ENCODE data around the gene PRSS48. TPM values are rescaled to one million over a fixed set of nuclear protein-coding genes. Genes with fewer than 3 reads are reported as not detected.
A peak's percentile ranks its signal among the peaks of the same experiment; 100 is the strongest.

PRSS48 gene
- total and polyA plus RNA-seq, 2 of the 4 experiments (the other 2 are of a cell fraction): not detected

DNA sequence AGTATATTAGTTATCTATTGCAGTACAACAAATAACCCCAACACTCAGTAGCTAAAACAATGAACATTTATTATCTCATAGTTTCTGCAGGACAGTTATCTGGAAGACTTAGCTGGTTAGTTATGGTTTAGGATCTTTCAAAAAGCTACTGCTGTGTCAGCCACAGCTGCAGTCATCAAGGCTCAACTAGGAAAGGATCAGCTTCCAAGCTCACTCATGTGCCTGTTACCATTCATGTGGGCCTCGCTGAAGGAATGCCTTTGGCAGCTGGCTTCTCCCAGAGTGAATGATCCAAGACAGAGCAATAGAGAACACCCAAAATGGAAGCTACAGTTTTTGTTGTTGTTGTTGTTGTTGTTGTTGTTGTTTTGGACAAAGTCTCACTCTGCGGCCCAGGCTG, 13.5 kb upstream of the PRSS48 start:
- Histone ChIP-seq H3K9ac (ENCODE audit: low read depth, low read length) (no peak overlapping the region), H3K4me2 (ENCODE audit: low read depth, low read length) (no peak overlapping the region), H2BK20ac (ENCODE audit: low read depth, low read length) (no peak overlapping the region), H4K91ac (ENCODE audit: insufficient read depth, low read depth, low read length) (no peak overlapping the region), H3K36me3 (ENCODE audit: control insufficient read depth, insufficient read depth, low read length) (no peaks in the 10 kb centered on the region), H3K9me1 (ENCODE audit: insufficient read depth, low read length) (no peaks in the 10 kb centered on the region), H2AFZ (replicated peaks; ENCODE audit: low read length, poor library complexity) (no peak overlapping the region), H3K27me3 (ENCODE audit: control insufficient read depth, insufficient read depth, low read length) (no peaks in the 10 kb centered on the region), H2AK9ac (replicated peaks; ENCODE audit: low read depth, low read length, poor library complexity) (no peak overlapping the region), H2AK5ac (ENCODE audit: low read depth, low read length) (no peak overlapping the region), H3K18ac (ENCODE audit: low read depth, low read length) (no peak overlapping the region; the same call in 1 of the 2 replicates), H3K56ac (ENCODE audit: extremely low read depth, insufficient read depth, low read length) (no peak overlapping the region), H2BK5ac (ENCODE audit: low read depth, low read length, poor library complexity, severe bottlenecking) (no peak overlapping the region), H3K23ac (ENCODE audit: low read depth, low read length) (no peak overlapping the region), H3K9me3 (ENCODE audit: control insufficient read depth, insufficient read depth, low read length) (no peaks in the 10 kb centered on the region), H2BK120ac (ENCODE audit: low read depth, low read length) (no peak overlapping the region), H4K8ac (ENCODE audit: low read depth in 2 of 2, low read length in 2 of 2) (no peak overlapping the region), H3K4me1 (ENCODE audit: control insufficient read depth, insufficient read depth, low read length) (no peaks in the 10 kb centered on the region), H3K79me1 (ENCODE audit: low read depth in 1 of 2, low read length in 2 of 2) (no peaks in the 10 kb centered on the region; a peak in 1 of 4 replicates), H3K4me3 (ENCODE audit: insufficient read depth, low read depth, low read length) (no peak overlapping the region), H2BK15ac (ENCODE audit: low read depth, low read length) (no peak overlapping the region), H3K14ac (replicated peaks; ENCODE audit: low read depth, low read length) (peak overlapping the region; percentile 56; the same call in 1 of the 2 replicates), H3K27ac (ENCODE audit: insufficient read depth, low read length) (no peak overlapping the region), H4K5ac (ENCODE audit: low read depth, low read length) (no peak overlapping the region), H4K20me1 (ENCODE audit: insufficient read depth, low read length) (no peaks in the 10 kb centered on the region), H3K4ac (ENCODE audit: low read depth, low read length) (no peak overlapping the region)
- TF ChIP-seq NFE2L2 (IDR thresholded peaks at IDR 0.05; ENCODE audit: low read depth, low read length) (no peak), CEBPB (IDR thresholded peaks at IDR 0.05; ENCODE audit: low read depth, low read length) (no peak), SMC3 (IDR thresholded peaks at IDR 0.05; ENCODE audit: low read depth, low read length) (no peak), FOS (IDR thresholded peaks at IDR 0.05; ENCODE audit: low read depth, low read length) (no peak), MAFK (IDR thresholded peaks at IDR 0.05; ENCODE audit: low read depth, low read length) (no peak), MXI1 (IDR thresholded peaks at IDR 0.05; ENCODE audit: borderline replicate concordance, low read depth, low read length) (no peak), BHLHE40 (IDR thresholded peaks at IDR 0.05; ENCODE audit: low read depth, low read length) (no peak), ELK1 (IDR thresholded peaks at IDR 0.05; ENCODE audit: borderline replicate concordance, low read depth, low read length) (no peak), RFX5 (IDR thresholded peaks at IDR 0.05; ENCODE audit: low read depth, low read length) (no peak), MAZ (IDR thresholded peaks at IDR 0.05; ENCODE audit: borderline replicate concordance, low read depth, low read length) (no peak), POLR2A (IDR thresholded peaks at IDR 0.05; ENCODE audit: low read depth, low read length) (no peak), RCOR1 (IDR thresholded peaks at IDR 0.05; ENCODE audit: insufficient replicate concordance, low read length) (no peak), USF2 (IDR thresholded peaks at IDR 0.05; ENCODE audit: low read depth, low read length) (no peak), RAD21 (IDR thresholded peaks at IDR 0.05; ENCODE audit: low read length) (no peak), CHD1 (IDR thresholded peaks at IDR 0.05; ENCODE audit: low read depth, low read length) (no peak)
- TF ChIP-seq, protein P1, sequence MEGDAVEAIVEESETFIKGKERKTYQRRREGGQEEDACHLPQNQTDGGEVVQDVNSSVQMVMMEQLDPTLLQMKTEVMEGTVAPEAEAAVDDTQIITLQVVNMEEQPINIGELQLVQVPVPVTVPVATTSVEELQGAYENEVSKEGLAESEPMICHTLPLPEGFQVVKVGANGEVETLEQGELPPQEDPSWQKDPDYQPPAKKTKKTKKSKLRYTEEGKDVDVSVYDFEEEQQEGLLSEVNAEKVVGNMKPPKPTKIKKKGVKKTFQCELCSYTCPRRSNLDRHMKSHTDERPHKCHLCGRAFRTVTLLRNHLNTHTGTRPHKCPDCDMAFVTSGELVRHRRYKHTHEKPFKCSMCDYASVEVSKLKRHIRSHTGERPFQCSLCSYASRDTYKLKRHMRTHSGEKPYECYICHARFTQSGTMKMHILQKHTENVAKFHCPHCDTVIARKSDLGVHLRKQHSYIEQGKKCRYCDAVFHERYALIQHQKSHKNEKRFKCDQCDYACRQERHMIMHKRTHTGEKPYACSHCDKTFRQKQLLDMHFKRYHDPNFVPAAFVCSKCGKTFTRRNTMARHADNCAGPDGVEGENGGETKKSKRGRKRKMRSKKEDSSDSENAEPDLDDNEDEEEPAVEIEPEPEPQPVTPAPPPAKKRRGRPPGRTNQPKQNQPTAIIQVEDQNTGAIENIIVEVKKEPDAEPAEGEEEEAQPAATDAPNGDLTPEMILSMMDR (conservative IDR thresholded peaks at IDR 0.05; ENCODE audit: low read depth, low read length): no peak
- dilution Hi-C loops (cut with HindIII; ENCODE audit: low sequenced_read_pairs, unreplicated experiment): no loop called here
- ATAC-seq (ENCODE audit: low read depth) (no peak), DNase-seq (no peak)
- in situ Hi-C loops (cut with MboI; ENCODE audit: low sequenced_read_pairs): no loop called here
- POLR2A ChIA-PET (ENCODE audit: unreplicated experiment): interaction anchor here (0.6 kb wide), 1 partner anchor 1176 kb away, joined by 7 read pairs; no protein-coding TSS in a partner anchor
- CTCF ChIA-PET: interaction anchor here (0.8 to 1.1 kb wide), 2 partner anchors 11 to 13 kb away, joined by 4 to 5 read pairs; partner anchors contain the start of gene PRSS48
- BruUV-seq (replicated peaks): no TSS peak
- WGBS, 2 experiments (ENCODE audit: extremely low coverage in 2 of 2, insufficient read length in 1 of 2): no CpG with 5 or more reads among the region's 2 CpGs
- intact Hi-C loops (cut with micrococcal nuclease): no loop called here

Measured in IMR-90 (cell line).